Smooth muscle cell (in vitro differentiated cells): ENCODE results near the gene SLC9A9. TPM values are rescaled to one million over a fixed set of nuclear protein-coding genes. Genes with fewer than 3 reads are reported as not detected.
A peak's percentile ranks its signal among the peaks of the same experiment; 100 is the strongest.

Source experiments
- DNase-seq: peaks from one replicate; lab custom pipeline; 2025; ENCODE audit not compliant: unreplicated experiment; lab: John Stamatoyannopoulos, UW
- H2AFZ ChIP-seq: fragments of 200-600 bp; sonication (generic); 2 replicates; pipeline ENCODE4 v1.6.0; 2016; ENCODE audit warnings: antibody characterized with exemption, low read depth, mild to moderate bottlenecking
- H3F3A ChIP-seq: fragments of 200-600 bp; sonication (generic); 2 replicates; pipeline ENCODE4 v1.6.0; 2017; ENCODE audit warnings: antibody characterized with exemption, low read depth
- H3K27ac ChIP-seq: fragments of 200-600 bp; sonication (generic); 2 replicates; pipeline ENCODE4 v1.5.1; 2016; ENCODE audit warnings: low read depth, mild to moderate bottlenecking
- H3K27me3 ChIP-seq: fragments of 200-600 bp; sonication (generic); 2 replicates; pipeline ENCODE4 v1.6.1; 2016; ENCODE audit warnings: low read depth, mild to moderate bottlenecking
- H3K36me3 ChIP-seq: fragments of 200-600 bp; sonication (generic); 2 replicates; pipeline ENCODE4 v1.5.1; 2016; ENCODE audit warnings: low read depth
- H3K4me1 ChIP-seq: fragments of 200-600 bp; sonication (generic); 2 replicates; pipeline ENCODE4 v1.5.1; 2016; ENCODE audit warnings: low read depth
- H3K4me2 ChIP-seq: fragments of 200-600 bp; sonication (generic); 2 replicates; pipeline ENCODE4 v1.6.0; 2016; ENCODE audit warnings: mild to moderate bottlenecking
- H3K4me3 ChIP-seq: fragments of 200-600 bp; sonication (generic); 2 replicates; pipeline ENCODE4 v1.5.1; 2016; ENCODE audit warnings: mild to moderate bottlenecking
- H3K79me2 ChIP-seq: fragments of 200-600 bp; sonication (generic); 2 replicates; pipeline ENCODE4 v1.6.0; 2016; ENCODE audit warnings: low read depth, mild to moderate bottlenecking
- H3K9ac ChIP-seq: fragments of 200-600 bp; sonication (generic); 2 replicates; pipeline ENCODE4 v1.6.0; 2016; ENCODE audit warnings: low read depth
- H3K9me3 ChIP-seq: fragments of 200-600 bp; sonication (generic); replicated peaks from 2 replicates; pipeline ENCODE4 v1.5.1; 2016; ENCODE audit warnings: low read depth
- H4K20me1 ChIP-seq: fragments of 200-600 bp; sonication (generic); 2 replicates; pipeline ENCODE4 v1.6.0; 2016; ENCODE audit warnings: low read depth
- CTCF ChIP-seq: fragments of 200-600 bp; sonication (generic); IDR thresholded peaks from 2 replicates; pipeline ENCODE4 v1.5.1; 2017; ENCODE audit warnings: borderline replicate concordance, mild to moderate bottlenecking, antibody characterized with exemption; ENCODE audit not compliant: insufficient read depth, poor library complexity, severe bottlenecking
- WGBS: methylation state at CpG from one replicate; pipeline ENCODE4 v1.1.7; 2016; ENCODE audit warnings: low lambda C conversion rate; 5-methylcytosine and 5-hydroxymethylcytosine counted together
- polyA plus RNA-seq: library from polyadenylated mRNA; unstranded; fragments of >200 nt; fragmentation: Nextera tagmentation; extraction: Ambion mirVana; gene quantifications from 2 replicates; pipeline ENCODE4 v1.2.1, GENCODE V29; 2016
- total RNA-seq: library from RNA; depleted of rRNA; stranded (reverse); fragments of >200 nt; gene quantifications from 2 replicates; pipeline ENCODE4 v1.2.3, GENCODE V29; 2014

The SLC9A9 gene
- total and polyA plus RNA-seq, 2 experiments from 2014 or later: 4.0 to 8.9 TPM

GRCh38 chr3:143851331-143852017 lies 3.2 kb upstream of the SLC9A9 start:
- Histone ChIP-seq H2AFZ (no peak overlapping the region), H3K27ac (no peak overlapping the region), H4K20me1 (no peaks in the 10 kb centered on the region), H3K9me3 (no peaks in the 10 kb centered on the region), H3K4me2 (no peak overlapping the region), H3K4me1 (peaks cover 8% of the 10 kb centered on the region), H3K9ac (no peak overlapping the region), H3F3A (no peaks in the 10 kb centered on the region), H3K4me3 (no peak overlapping the region), H3K79me2 (no peaks in the 10 kb centered on the region), H3K36me3 (no peaks in the 10 kb centered on the region), H3K27me3 (no peaks in the 10 kb centered on the region)
- no peak for DNase-seq
- WGBS: 92% methylated on average over 5 of the region's 5 CpGs
- TF ChIP-seq CTCF: no peak

DNA sequence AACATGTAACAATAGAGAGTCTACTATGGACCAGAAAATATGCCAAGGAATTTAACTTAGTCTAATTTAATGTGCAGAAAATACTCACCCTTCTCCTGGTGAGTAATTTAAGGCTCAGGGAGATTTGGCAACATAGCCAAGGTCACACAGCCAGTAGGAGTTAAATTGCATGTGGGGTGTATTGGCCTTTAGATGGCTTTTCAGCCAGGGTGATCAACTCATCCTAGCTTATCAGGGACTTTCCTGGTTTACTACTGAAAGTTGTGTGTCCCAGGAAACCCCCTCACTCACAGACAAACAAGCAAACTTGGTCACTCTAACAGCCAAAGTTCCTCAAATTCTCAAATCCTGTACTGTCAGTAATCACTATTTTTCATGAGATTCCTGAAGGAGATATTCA lies 2.6 kb upstream of the SLC9A9 start:
- no peak overlapping the region for H3K27ac ChIP-seq
- peaks cover 8% of the 10 kb centered on the region for H3K4me1 ChIP-seq
- H3K36me3 ChIP-seq: no peaks in the 10 kb centered on the region

GRCh38 chr3:143849854-143850549 lies 1.7 kb upstream of the SLC9A9 start:
- H3K4me3 ChIP-seq: no peak overlapping the region

More for the DNA sequence above, 2.6 kb upstream of the SLC9A9 start:
- no peak overlapping the region for H3K4me3 ChIP-seq
- no peaks in the 10 kb centered on the region for H3K9me3 ChIP-seq
- no peaks in the 10 kb centered on the region for H4K20me1 ChIP-seq
- H2AFZ ChIP-seq: no peak overlapping the region
- no peaks in the 10 kb centered on the region for H3K79me2 ChIP-seq
- H3K27me3 ChIP-seq: no peaks in the 10 kb centered on the region
- no peaks in the 10 kb centered on the region for H3F3A ChIP-seq
- H3K4me2 ChIP-seq: no peak overlapping the region
- DNase-seq: no peak
- H3K9ac ChIP-seq: no peak overlapping the region
- no peak for TF ChIP-seq CTCF

More at GRCh38 chr3:143849854-143850549, 1.7 kb upstream of the SLC9A9 start:
- H4K20me1 ChIP-seq: no peaks in the 10 kb centered on the region
- no peak for DNase-seq
- no peaks in the 10 kb centered on the region for H3K9me3 ChIP-seq
- 49% methylated on average over 4 of the region's 4 CpGs for WGBS
- no peaks in the 10 kb centered on the region for H3F3A ChIP-seq
- peak overlapping the region; percentile 33 for H3K4me2 ChIP-seq
- no peaks in the 10 kb centered on the region for H3K27me3 ChIP-seq
- peak overlapping the region; percentile 2 for H3K27ac ChIP-seq
- no peak for TF ChIP-seq CTCF
- H3K9ac ChIP-seq: no peak overlapping the region
- H3K36me3 ChIP-seq: no peaks in the 10 kb centered on the region
- H3K79me2 ChIP-seq: no peaks in the 10 kb centered on the region
- peaks cover 8% of the 10 kb centered on the region for H3K4me1 ChIP-seq
- H2AFZ ChIP-seq: no peak overlapping the region
